T-helper 2 cell treated with Interferon-gamma antibody and Interleukin-4, amounts not matched to agents 5 μg/mL and 100 μg/mL, for 36 hours (primary cell): Measurements from ENCODE around the gene MORC2.
A peak's percentile ranks its signal among the peaks of the same experiment; 100 is the strongest.

Experiments used
- DNase-seq: peaks from one replicate; pipeline ENCODE4 v3.0.0; 2021; ENCODE audit warnings: low spot score
- H3K27ac Mint-ChIP-seq: one replicate; pipeline ENCODE4 v1.8.0; 2021; ENCODE audit warnings: mild to moderate bottlenecking, mixed read lengths
- H3K27me3 Mint-ChIP-seq: one replicate; pipeline ENCODE4 v1.8.0; 2021; ENCODE audit warnings: low read depth, mixed read lengths
- H3K36me3 Mint-ChIP-seq: one replicate; pipeline ENCODE4 v1.8.0; 2021; ENCODE audit warnings: low read depth, mixed read lengths
- H3K4me1 Mint-ChIP-seq: one replicate; pipeline ENCODE4 v1.8.0; 2021; ENCODE audit warnings: low read depth, mixed read lengths
- H3K4me3 Mint-ChIP-seq: one replicate; pipeline ENCODE4 v1.8.0; 2022; ENCODE audit warnings: mild to moderate bottlenecking, moderate library complexity, mixed read lengths
- H3K9me3 Mint-ChIP-seq: one replicate; pipeline ENCODE4 v1.8.0; 2021; ENCODE audit warnings: mixed read lengths

MORC2 gene

DNA sequence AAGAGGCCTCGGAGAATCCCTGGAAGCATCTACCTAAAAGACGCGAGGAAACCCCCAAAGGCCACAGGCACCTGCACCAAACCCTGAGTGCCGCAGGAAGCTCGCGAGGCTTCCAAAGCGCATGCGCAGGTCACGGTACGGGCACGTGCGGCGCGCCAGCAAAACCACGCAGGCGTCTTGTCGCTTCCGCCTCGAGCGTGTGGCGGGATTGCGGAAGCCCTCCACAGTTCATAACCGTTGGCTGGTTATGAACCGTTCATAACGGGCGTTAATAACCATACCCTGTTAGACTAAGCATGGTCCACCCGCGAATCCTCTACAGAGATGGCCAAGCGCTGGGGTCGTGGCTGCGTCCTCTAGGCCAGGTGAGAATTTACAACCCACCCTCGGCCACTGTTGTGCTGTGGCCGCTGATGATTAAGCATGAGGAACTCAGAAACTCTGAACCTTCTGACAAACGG is 46.4 kb downstream of the MORC2 start:
- Mint-ChIP-seq H3K4me1 (peaks cover 12% of the 10 kb centered on the region), H3K27ac (peak overlapping the region; percentile 67), H3K27me3 (no peaks in the 10 kb centered on the region), H3K4me3 (peak overlapping the region; percentile 64), H3K36me3 (peaks cover 28% of the 10 kb centered on the region), H3K9me3 (no peaks in the 10 kb centered on the region)
- peak; percentile 79 for DNase-seq

- DNase-seq = no peak
Observed at GRCh38 chr22:30921108-30921507, 47.5 kb downstream of the MORC2 start.

GRCh38 chr22:30920407-30920806 is 48.2 kb downstream of the MORC2 start:
- peak overlapping the region; percentile 41 for H3K27ac Mint-ChIP-seq
- peak overlapping the region; percentile 64 for H3K4me3 Mint-ChIP-seq
- H3K4me1 Mint-ChIP-seq = peaks cover 12% of the 10 kb centered on the region
- peaks cover 15% of the 10 kb centered on the region for H3K36me3 Mint-ChIP-seq
- peaks cover 5% of the 10 kb centered on the region for H3K9me3 Mint-ChIP-seq
- peak; percentile 71 for DNase-seq
- H3K27me3 Mint-ChIP-seq = no peaks in the 10 kb centered on the region

More at GRCh38 chr22:30921108-30921507, 47.5 kb downstream of the MORC2 start:
- peak overlapping the region; percentile 67 for H3K27ac Mint-ChIP-seq
- H3K4me1 Mint-ChIP-seq = peaks cover 12% of the 10 kb centered on the region
- H3K9me3 Mint-ChIP-seq = no peaks in the 10 kb centered on the region
- no peaks in the 10 kb centered on the region for H3K27me3 Mint-ChIP-seq
- peak overlapping the region; percentile 64 for H3K4me3 Mint-ChIP-seq
- peaks cover 18% of the 10 kb centered on the region for H3K36me3 Mint-ChIP-seq

DNA sequence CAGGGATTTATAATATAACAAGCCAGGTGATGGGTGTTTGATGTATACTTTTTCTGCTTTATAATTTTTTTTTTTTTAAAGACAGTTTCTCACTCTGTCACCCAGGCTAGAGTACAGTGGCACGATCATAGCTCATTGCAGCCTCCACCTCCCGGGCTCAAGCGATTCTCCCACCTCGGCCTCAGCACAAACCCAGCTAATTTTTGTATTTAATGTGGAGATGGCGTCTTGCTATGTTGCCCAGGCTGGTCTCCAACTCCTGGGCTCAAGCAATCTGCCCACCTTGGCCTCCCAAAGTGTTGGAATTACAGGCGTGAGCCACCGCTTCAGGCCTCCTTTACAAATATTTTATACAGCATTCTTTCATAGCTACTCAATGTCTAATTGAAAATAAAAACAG is 48.6 kb downstream of the MORC2 start:
- DNase-seq = no peak
- Mint-ChIP-seq H3K4me3 (no peak overlapping the region), H3K27ac (no peak overlapping the region), H3K36me3 (peaks cover 14% of the 10 kb centered on the region), H3K9me3 (peaks cover 6% of the 10 kb centered on the region), H3K4me1 (peaks cover 12% of the 10 kb centered on the region), H3K27me3 (no peaks in the 10 kb centered on the region)

- no peak overlapping the region for H3K27ac Mint-ChIP-seq
Observed at GRCh38 chr22:30918761-30919160, 49.8 kb downstream of the MORC2 start.

DNA sequence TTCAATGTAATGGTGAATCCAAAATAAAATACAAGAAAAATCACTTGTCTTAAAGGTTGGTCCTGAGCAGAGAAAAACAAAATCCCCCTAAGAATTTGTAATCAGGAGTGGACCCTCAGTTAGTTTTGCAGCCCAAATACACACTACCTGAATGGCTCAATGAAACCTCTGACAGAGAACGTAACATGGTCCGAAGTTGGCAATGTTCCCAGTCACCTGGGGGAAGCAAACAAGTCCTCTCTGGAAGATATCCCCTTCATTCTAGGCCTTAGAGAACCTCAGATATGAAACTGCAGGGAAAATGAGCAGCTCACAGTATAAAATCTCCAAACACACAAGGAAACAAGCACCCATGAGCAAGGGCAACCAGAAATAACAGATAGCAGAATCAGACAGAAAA is 58.2 kb downstream of the MORC2 start:
- no peaks in the 10 kb centered on the region for H3K27me3 Mint-ChIP-seq
- peaks cover 7% of the 10 kb centered on the region for H3K36me3 Mint-ChIP-seq
- DNase-seq = no peak
- H3K9me3 Mint-ChIP-seq = peaks cover 5% of the 10 kb centered on the region
- no peaks in the 10 kb centered on the region for H3K4me1 Mint-ChIP-seq
- H3K27ac Mint-ChIP-seq = no peak overlapping the region
- no peak overlapping the region for H3K4me3 Mint-ChIP-seq

More at GRCh38 chr22:30918761-30919160, 49.8 kb downstream of the MORC2 start:
- Mint-ChIP-seq H3K27me3 (no peaks in the 10 kb centered on the region), H3K36me3 (peaks cover 6% of the 10 kb centered on the region), H3K9me3 (peaks cover 6% of the 10 kb centered on the region), H3K4me1 (peaks cover 12% of the 10 kb centered on the region), H3K4me3 (no peak overlapping the region)
- DNase-seq = no peak

- H3K36me3 Mint-ChIP-seq = peaks cover 7% of the 10 kb centered on the region
- no peak overlapping the region for H3K27ac Mint-ChIP-seq
- no peaks in the 10 kb centered on the region for H3K27me3 Mint-ChIP-seq
- H3K4me1 Mint-ChIP-seq = no peaks in the 10 kb centered on the region
- no peak for DNase-seq
- H3K9me3 Mint-ChIP-seq = peaks cover 4% of the 10 kb centered on the region
- no peak overlapping the region for H3K4me3 Mint-ChIP-seq
Observed at GRCh38 chr22:30909306-30909705, 59.3 kb downstream of the MORC2 start.

GRCh38 chr22:30908051-30908461 is 60.5 kb downstream of the MORC2 start:
- peaks cover 7% of the 10 kb centered on the region for H3K36me3 Mint-ChIP-seq
- no peak overlapping the region for H3K4me3 Mint-ChIP-seq

DNA sequence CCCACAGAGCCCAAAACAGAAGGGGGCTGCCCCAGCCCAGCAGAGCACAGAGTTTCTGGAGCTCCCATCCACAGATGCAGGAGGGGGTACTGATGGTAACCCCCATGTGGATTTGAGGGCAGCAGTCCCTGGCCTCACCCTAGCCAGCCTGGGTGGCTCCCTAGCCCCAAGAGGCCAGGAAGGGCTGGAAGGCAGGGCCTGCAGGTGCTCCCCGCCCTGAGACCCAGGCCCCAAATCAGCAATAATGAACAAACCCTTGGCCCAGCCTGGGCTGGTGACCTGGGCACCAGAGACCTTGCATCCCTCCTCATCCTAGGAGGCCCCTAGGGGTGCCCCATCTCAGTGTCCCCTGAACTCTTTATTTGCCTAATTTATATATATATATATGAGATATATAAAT is 61.6 kb downstream of the MORC2 start:
- no peak overlapping the region for H3K27ac Mint-ChIP-seq
- H3K9me3 Mint-ChIP-seq = peaks cover 1% of the 10 kb centered on the region
- H3K4me3 Mint-ChIP-seq = no peak overlapping the region
- no peaks in the 10 kb centered on the region for H3K27me3 Mint-ChIP-seq
- H3K4me1 Mint-ChIP-seq = no peaks in the 10 kb centered on the region
- DNase-seq = no peak
- peaks cover 7% of the 10 kb centered on the region for H3K36me3 Mint-ChIP-seq

More at GRCh38 chr22:30908051-30908461, 60.5 kb downstream of the MORC2 start:
- Mint-ChIP-seq H3K27me3 (no peaks in the 10 kb centered on the region), H3K4me1 (no peaks in the 10 kb centered on the region), H3K27ac (no peak overlapping the region), H3K9me3 (peaks cover 4% of the 10 kb centered on the region)
- no peak for DNase-seq

GRCh38 chr22:30906411-30906810 is 62.2 kb downstream of the MORC2 start:
- Mint-ChIP-seq H3K4me1 (no peaks in the 10 kb centered on the region), H3K27ac (no peak overlapping the region), H3K27me3 (no peaks in the 10 kb centered on the region), H3K36me3 (peaks cover 7% of the 10 kb centered on the region), H3K4me3 (no peak overlapping the region), H3K9me3 (no peaks in the 10 kb centered on the region)
- DNase-seq = no peak

GRCh38 chr22:30905696-30906341 is 62.8 kb downstream of the MORC2 start:
- no peaks in the 10 kb centered on the region for H3K4me1 Mint-ChIP-seq
- no peak overlapping the region for H3K4me3 Mint-ChIP-seq
- H3K9me3 Mint-ChIP-seq = no peaks in the 10 kb centered on the region
- DNase-seq = no peak
- peaks cover 6% of the 10 kb centered on the region for H3K36me3 Mint-ChIP-seq
- no peak overlapping the region for H3K27ac Mint-ChIP-seq
- no peaks in the 10 kb centered on the region for H3K27me3 Mint-ChIP-seq

- no peaks in the 10 kb centered on the region for H3K4me1 Mint-ChIP-seq
- no peak for DNase-seq
- no peaks in the 10 kb centered on the region for H3K36me3 Mint-ChIP-seq
- H3K4me3 Mint-ChIP-seq = no peak overlapping the region
- H3K27me3 Mint-ChIP-seq = no peaks in the 10 kb centered on the region
- no peak overlapping the region for H3K27ac Mint-ChIP-seq
- no peaks in the 10 kb centered on the region for H3K9me3 Mint-ChIP-seq
Observed at GRCh38 chr22:30903876-30904460, 64.6 kb downstream of the MORC2 start.

- H3K27ac Mint-ChIP-seq = no peak overlapping the region
- H3K4me3 Mint-ChIP-seq = no peak overlapping the region
- H3K27me3 Mint-ChIP-seq = no peaks in the 10 kb centered on the region
- H3K4me1 Mint-ChIP-seq = no peaks in the 10 kb centered on the region
- H3K9me3 Mint-ChIP-seq = no peaks in the 10 kb centered on the region
- peaks cover 3% of the 10 kb centered on the region for H3K36me3 Mint-ChIP-seq
- DNase-seq = no peak
Observed at GRCh38 chr22:30902496-30903357, 65.8 kb downstream of the MORC2 start.

- no peak overlapping the region for H3K4me3 Mint-ChIP-seq
- H3K9me3 Mint-ChIP-seq = no peaks in the 10 kb centered on the region
- H3K36me3 Mint-ChIP-seq = peaks cover 3% of the 10 kb centered on the region
- H3K27me3 Mint-ChIP-seq = no peaks in the 10 kb centered on the region
- H3K27ac Mint-ChIP-seq = no peak overlapping the region
- peaks cover 9% of the 10 kb centered on the region for H3K4me1 Mint-ChIP-seq
- no peak for DNase-seq
Observed at GRCh38 chr22:30894371-30894740, 74.2 kb downstream of the MORC2 start.
